Endothelial cell (in vitro differentiated cells): ENCODE results near the gene IL13. TPM values are rescaled to one million over a fixed set of nuclear protein-coding genes. Genes with fewer than 3 reads are reported as not detected.

Experiments
- DNase-seq: peaks from one replicate; pipeline ENCODE4 v3.0.0; 2021; ENCODE audit warnings: low spot score
- H3K27ac Mint-ChIP-seq: one replicate; pipeline ENCODE4 v1.8.0; 2021; ENCODE audit warnings: mixed read lengths, inconsistent platforms; ENCODE audit not compliant: unreplicated experiment
- H3K27me3 Mint-ChIP-seq: one replicate; pipeline ENCODE4 v1.8.0; 2021; ENCODE audit warnings: mild to moderate bottlenecking, moderate library complexity, mixed read lengths, inconsistent platforms; ENCODE audit not compliant: unreplicated experiment
- H3K36me3 Mint-ChIP-seq: one replicate; pipeline ENCODE4 v1.8.0; 2021; ENCODE audit warnings: mild to moderate bottlenecking, low read depth, mixed read lengths, inconsistent platforms; ENCODE audit not compliant: unreplicated experiment
- H3K4me1 Mint-ChIP-seq: one replicate; pipeline ENCODE4 v1.8.0; 2021; ENCODE audit warnings: mild to moderate bottlenecking, mixed read lengths, inconsistent platforms; ENCODE audit not compliant: unreplicated experiment
- H3K4me3 Mint-ChIP-seq: one replicate; pipeline ENCODE4 v1.8.0; 2021; ENCODE audit warnings: mild to moderate bottlenecking, mixed read lengths, inconsistent platforms; ENCODE audit not compliant: unreplicated experiment
- H3K9me3 Mint-ChIP-seq: one replicate; pipeline ENCODE4 v1.8.0; 2021; ENCODE audit warnings: mixed read lengths, inconsistent platforms; ENCODE audit not compliant: unreplicated experiment
- total RNA-seq: library from RNA; stranded (reverse); fragmentation: NEBNext Ultra II Directional; extraction: Animal tissue kit (Norgen Biotek cat#: 25700); gene quantifications from one replicate; pipeline ENCODE4 v1.2.1, GENCODE V29; 2021; ENCODE audit not compliant: unreplicated experiment
- TF ChIP-seq, protein P1 (sequence below): fragments of 200-600 bp; sonication (generic); IDR thresholded peaks from one replicate; pipeline ENCODE4 v1.5.0; 2021; ENCODE audit warnings: antibody characterized with exemption; ENCODE audit not compliant: unreplicated experiment

The IL13 gene
- total RNA-seq, 1 donor from 2014 or later, result not detected

DNA sequence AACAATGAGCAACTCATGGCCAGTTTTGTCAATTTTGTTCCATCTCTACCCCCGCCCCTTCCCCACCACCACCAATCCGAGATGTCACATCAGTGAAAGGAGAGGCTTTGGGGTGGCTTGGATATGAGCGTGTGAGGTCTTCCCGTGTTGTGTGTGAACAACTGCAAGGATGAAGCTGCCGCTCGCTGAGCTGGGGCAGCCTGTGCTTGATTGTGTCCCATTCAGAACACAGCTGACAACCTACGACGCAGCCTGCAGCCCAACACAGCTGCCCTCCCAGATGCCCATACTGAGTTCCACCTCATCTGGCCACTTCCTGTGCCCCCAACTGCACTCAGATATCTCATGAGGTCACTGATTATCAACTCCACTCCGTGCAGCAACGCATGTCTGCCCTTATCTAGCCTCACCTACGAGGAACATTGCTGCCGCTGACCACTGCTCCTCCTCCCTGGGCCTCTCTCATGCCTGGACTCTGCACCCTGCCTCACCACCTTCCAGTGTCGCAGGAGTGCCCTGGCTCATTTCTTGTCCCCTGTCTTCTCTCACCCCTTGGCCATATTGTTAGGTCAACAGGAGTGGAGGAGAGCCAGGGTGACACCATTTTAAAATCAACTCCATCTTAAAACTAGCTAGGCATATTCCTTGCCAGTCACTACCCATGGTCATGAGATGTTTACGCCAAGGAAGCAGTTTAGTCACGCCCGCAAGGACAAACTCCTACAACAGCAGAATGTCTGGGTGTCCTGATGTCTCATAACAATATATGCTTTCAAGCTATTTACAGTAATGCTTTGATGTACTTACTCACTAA lies 8.5 kb downstream of the IL13 start:
- Mint-ChIP-seq H3K4me3 (no peak overlapping the region), H3K36me3 (no peaks in the 10 kb centered on the region), H3K27me3 (peaks cover 3% of the 10 kb centered on the region), H3K27ac (no peak overlapping the region), H3K4me1 (no peaks in the 10 kb centered on the region), H3K9me3 (no peaks in the 10 kb centered on the region)
- TF ChIP-seq, protein P1, sequence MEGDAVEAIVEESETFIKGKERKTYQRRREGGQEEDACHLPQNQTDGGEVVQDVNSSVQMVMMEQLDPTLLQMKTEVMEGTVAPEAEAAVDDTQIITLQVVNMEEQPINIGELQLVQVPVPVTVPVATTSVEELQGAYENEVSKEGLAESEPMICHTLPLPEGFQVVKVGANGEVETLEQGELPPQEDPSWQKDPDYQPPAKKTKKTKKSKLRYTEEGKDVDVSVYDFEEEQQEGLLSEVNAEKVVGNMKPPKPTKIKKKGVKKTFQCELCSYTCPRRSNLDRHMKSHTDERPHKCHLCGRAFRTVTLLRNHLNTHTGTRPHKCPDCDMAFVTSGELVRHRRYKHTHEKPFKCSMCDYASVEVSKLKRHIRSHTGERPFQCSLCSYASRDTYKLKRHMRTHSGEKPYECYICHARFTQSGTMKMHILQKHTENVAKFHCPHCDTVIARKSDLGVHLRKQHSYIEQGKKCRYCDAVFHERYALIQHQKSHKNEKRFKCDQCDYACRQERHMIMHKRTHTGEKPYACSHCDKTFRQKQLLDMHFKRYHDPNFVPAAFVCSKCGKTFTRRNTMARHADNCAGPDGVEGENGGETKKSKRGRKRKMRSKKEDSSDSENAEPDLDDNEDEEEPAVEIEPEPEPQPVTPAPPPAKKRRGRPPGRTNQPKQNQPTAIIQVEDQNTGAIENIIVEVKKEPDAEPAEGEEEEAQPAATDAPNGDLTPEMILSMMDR, result no peak
- DNase-seq, result no peak

DNA sequence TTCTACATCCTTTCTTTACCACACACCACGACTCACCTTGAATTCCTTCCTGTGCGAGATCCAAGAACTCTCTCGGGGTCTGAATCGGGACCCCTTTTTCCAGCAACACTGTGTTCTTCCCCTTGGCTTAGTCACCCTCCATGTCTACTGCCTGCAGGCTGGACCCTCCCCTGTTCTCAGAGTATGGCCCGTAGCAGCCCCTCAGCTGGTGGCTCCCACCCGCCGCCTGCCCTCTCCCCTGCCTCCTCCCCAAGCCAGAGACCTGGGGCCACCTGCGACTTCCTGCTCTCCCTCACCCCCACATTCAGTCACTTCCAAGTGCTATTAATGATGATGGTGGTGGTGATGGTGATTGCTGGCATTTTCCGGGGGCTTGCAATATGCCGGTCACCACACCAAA lies 9.3 kb downstream of the IL13 start:
- H3K27me3 Mint-ChIP-seq, result peaks cover 3% of the 10 kb centered on the region
- TF ChIP-seq, protein P1, result no peak
- no peaks in the 10 kb centered on the region for H3K36me3 Mint-ChIP-seq
- H3K4me1 Mint-ChIP-seq, result no peaks in the 10 kb centered on the region
- H3K9me3 Mint-ChIP-seq, result no peaks in the 10 kb centered on the region
- no peak for DNase-seq
- H3K4me3 Mint-ChIP-seq, result no peak overlapping the region
- H3K27ac Mint-ChIP-seq, result no peak overlapping the region

DNA sequence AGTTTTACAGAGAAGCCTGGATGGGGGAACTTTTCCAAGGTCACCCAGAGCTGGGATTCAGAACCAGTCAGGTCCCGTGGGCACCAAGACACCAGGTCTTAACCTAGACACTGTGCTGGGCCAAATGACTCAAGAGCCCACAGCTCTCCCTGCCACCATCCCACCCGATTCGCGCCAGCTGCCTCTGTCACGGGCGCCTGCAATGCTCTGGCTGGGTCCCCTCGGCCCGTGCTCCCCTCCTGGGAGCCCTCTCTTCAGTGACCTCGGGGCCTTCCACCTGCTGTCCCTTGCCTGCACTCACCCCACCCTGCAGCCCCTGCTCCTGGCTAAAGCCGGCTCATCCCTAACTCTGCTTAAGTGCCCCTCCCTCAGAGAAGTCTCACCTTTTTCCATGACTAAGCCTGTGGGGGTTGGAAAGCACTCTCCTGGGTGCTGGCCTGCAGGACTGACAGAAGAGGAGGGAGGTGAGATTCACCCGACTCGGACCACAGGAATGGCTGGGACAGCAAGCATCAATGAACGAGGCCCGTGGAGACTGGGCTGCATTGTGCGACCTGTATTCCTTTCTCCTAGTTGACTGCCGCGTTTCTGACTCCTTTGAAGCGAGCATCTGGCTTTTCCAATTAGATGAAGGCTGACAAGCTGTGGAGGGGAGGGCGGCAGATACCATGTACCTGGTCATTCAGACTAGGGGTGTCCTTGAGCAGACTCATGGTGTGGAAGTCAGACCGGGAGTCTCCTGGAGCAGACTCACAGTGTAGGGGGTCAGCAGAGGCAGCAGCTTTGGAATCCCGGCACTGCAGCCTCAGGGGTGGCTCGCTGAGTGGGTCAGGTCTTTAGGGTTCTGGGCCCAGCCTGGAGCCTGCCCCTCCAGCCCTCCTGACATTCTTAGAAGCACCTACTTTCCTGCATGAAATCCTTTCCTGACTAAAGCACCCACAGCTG lies 10.1 kb downstream of the IL13 start:
- Mint-ChIP-seq H3K4me3 (no peak overlapping the region), H3K9me3 (no peaks in the 10 kb centered on the region), H3K36me3 (no peaks in the 10 kb centered on the region), H3K27me3 (peaks cover 3% of the 10 kb centered on the region), H3K27ac (no peak overlapping the region), H3K4me1 (no peaks in the 10 kb centered on the region)
- no peak for DNase-seq
- TF ChIP-seq, protein P1, result no peak

DNA sequence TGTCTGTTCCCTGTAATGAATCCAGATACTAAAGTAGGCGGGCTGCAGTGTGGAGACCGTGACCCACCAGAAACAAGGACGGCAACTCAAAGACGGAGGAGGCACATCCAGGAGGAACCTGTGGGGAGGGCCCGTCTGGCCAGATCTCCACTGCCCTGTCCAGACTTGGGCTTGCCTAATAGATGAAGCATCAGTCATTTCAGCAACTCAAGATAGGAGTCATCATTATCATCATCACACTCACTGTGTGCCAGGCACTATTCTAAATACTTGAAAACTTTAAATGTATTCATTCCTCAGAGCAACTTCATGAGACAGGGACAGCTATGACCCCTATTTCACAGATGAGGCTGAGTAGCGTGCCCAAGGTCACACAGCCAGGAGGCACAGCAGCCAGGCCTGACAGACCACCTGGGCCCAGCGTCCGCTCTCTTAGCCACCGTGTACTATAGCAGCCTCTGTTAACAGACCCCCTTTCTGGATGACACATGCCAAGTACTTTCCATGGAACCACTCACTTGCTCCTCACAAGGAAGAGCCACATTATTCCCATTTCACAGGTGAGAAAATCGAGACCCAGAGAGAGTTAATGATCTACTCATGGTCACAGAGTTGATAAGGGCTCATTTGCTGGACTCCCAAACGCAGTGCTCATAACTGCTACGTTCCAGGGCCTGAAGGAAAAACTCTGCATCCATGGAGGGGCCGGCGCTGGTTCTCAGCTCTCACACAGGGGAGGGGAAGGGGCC lies 10.9 kb downstream of the IL13 start:
- Mint-ChIP-seq H3K36me3 (no peaks in the 10 kb centered on the region), H3K9me3 (no peaks in the 10 kb centered on the region), H3K4me1 (no peaks in the 10 kb centered on the region), H3K4me3 (no peak overlapping the region), H3K27me3 (peaks cover 3% of the 10 kb centered on the region), H3K27ac (no peak overlapping the region)
- DNase-seq, result no peak
- TF ChIP-seq, protein P1, result no peak
